Measurements from ENCODE around the gene TSR1.

Gene TSR1

GRCh38 chr17:2309338-2310154 lies 26.7 kb downstream of the TSR1 start:
- no peak for TF ChIP-seq CTCF (IDR thresholded peaks at IDR 0.05; ENCODE audit: extremely low read depth, insufficient read depth, missing control alignments)
- in situ Hi-C loops (cut with MboI; ENCODE audit: low pct_unique_long_range_greater_than_20kb, low sequenced_read_pairs, unreplicated experiment): no loop called here
- DNase-seq (ENCODE audit: low spot score): no peak

DNA sequence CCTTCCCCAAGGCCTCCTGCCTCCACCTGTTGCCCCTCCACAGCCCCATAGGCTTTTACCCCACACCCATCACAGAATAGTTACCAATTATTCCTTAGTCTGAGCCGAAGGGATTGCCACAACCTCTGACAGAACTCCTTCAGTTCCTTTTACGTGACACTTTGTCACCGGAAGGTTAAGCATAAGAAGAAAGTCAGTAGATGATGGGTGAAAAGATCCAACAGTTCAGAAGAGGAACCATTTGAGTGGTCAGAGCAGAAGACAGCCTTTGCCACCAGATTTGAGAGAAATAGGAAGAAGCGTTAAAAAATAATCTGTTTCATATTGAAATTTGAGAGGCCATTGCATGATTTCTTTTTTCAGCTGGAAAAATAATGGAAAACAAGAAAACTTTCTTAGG lies 31.3 kb downstream of the TSR1 start:
- TF ChIP-seq CTCF (IDR thresholded peaks at IDR 0.05; ENCODE audit: extremely low read depth, insufficient read depth, missing control alignments): no peak
- DNase-seq (ENCODE audit: low spot score): no peak
- in situ Hi-C loops (cut with MboI; ENCODE audit: low pct_unique_long_range_greater_than_20kb, low sequenced_read_pairs, unreplicated experiment): no loop called here

DNA sequence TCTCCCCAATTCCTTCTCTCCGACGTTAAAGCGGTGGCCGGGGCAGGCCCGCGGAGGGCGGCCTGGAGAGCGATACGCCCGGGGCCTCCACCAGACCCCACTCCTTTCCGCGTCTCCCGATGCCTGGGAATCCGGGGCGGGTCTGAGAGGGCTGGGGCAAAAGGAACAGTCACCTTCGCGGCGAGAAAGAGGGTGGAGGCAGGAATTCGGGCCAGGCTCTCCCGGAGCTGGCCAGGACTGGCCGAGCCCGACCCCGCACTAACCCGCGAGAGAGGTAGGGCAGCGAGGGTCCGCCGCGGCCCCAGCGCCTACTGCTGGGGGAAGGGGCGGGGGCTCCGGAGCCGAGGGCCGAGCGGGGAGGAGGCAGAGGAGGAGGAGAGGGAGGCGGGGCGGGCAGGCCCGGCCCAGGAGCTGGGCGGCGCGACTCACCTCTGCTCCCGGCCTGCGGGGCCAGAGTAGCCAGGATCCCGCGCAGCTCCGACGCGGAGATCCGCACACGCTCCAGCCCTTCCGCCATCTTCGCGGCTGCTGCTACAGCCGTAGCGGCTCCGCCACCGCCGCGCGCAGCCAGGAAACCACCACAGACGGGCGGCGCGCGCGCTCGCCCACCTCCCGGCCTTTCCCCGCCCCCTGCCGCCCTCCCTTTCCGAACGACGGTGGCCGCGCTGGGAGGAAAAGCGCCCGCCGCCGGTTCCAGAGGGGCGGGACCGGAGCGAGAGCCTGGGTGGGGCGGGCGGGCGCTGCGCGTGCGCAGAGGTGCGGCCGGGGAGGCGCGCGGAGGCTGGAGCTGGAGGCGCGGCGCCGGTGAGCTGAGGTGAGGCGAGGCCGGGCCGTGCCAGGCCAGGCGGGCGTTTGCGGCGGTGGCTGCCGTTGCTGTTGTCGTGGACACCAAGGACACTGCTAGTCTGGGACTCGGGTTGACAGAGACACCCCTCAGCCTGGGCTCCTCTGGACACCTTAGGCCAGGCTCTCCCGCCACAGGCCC lies 32.8 kb downstream of the TSR1 start, which contains the start of the genes SMG6 and SRR:
Gene SMG6 (minus strand): TSS at position 582 of the 985 bp plus-strand sequence. CDS start 65 bp downstream, at position 517.
Gene SRR (plus strand): TSS at position 747 of the 985 bp plus-strand sequence. CDS start 11,611 bp downstream, outside the sequence.
- DNase-seq (ENCODE audit: low spot score): peak; percentile 100
- no peak for TF ChIP-seq CTCF (IDR thresholded peaks at IDR 0.05; ENCODE audit: extremely low read depth, insufficient read depth, missing control alignments)
- in situ Hi-C loops (cut with MboI; ENCODE audit: low pct_unique_long_range_greater_than_20kb, low sequenced_read_pairs, unreplicated experiment): no loop called here

DNA sequence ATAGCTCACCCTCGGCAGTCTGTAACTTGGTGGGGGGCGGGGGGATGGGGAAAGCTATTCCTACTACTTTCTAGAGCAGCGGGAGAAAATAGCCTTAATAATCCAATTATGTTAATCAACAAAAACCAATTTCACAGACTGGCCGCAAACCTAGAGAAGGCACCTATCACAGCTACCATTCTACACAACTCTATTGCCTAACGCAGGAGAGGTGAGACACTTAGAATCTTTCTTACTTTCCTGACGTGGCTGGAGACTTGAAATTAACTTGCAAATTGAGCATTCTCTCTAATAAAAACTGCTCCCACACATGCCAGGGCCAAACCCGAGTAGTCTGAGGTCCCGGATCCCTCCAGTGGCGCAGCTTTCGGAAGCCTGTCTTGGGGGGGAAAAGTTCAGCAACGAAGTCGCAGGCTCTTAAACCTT lies 33.5 kb downstream of the TSR1 start:
- DNase-seq (ENCODE audit: low spot score): peak; percentile 52
- no peak for TF ChIP-seq CTCF (IDR thresholded peaks at IDR 0.05; ENCODE audit: extremely low read depth, insufficient read depth, missing control alignments)
- in situ Hi-C loops (cut with MboI; ENCODE audit: low pct_unique_long_range_greater_than_20kb, low sequenced_read_pairs, unreplicated experiment): no loop called here

DNA sequence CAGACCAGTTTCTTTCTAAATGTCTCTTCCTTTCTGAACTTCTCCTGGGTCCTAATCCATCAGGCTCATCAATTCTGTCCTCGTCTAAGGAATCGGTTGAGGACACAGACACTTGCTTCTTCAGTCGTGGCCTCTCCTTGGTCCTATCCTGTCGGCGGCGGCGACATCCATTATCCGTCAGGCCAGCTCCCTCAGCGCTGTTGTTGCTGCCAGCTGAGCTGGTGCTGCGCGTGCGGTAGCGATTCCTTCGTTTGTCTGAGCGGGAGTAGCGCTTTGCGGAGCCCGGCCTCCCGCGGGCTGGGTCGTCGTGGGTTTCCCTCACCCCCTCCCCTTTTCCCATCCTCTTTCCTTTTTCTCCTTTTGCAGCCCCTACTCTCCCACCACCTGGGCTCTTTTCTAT lies 36.5 kb downstream of the TSR1 start:
- DNase-seq (ENCODE audit: low spot score): no peak
- TF ChIP-seq CTCF (IDR thresholded peaks at IDR 0.05; ENCODE audit: extremely low read depth, insufficient read depth, missing control alignments): no peak
- in situ Hi-C loops (cut with MboI; ENCODE audit: low pct_unique_long_range_greater_than_20kb, low sequenced_read_pairs, unreplicated experiment): no loop called here

GRCh38 chr17:2299136-2299535 lies 37.1 kb downstream of the TSR1 start:
- in situ Hi-C loops (cut with MboI; ENCODE audit: low pct_unique_long_range_greater_than_20kb, low sequenced_read_pairs, unreplicated experiment): no loop called here
- no peak for DNase-seq (ENCODE audit: low spot score)
- TF ChIP-seq CTCF (IDR thresholded peaks at IDR 0.05; ENCODE audit: extremely low read depth, insufficient read depth, missing control alignments): no peak
